GM12878 (cell line): ENCODE results near the gene GNPTAB. TPM values are rescaled to one million over a fixed set of nuclear protein-coding genes. Genes with fewer than 3 reads are reported as not detected.

Source experiments
- ATAC-seq: fragments of 200-7000 bp; cut with Tn5 transposase; 3 replicates; pipeline ENCODE4 v1.9.1; 2020; ENCODE audit warnings: mild to moderate bottlenecking, moderate library complexity
- BruUV-seq: library from RNA; stranded (reverse); fragments of 400-500 nt; replicated peaks from 2 replicates; lab custom pipeline; 2021; lab: Mats Ljungman, UMichigan
- CTCF ChIA-PET: fragments of 300-600 bp; sonication (Branson Sonifier 250); formaldehyde crosslinking; extraction: SDS; loops from one replicate; lab custom pipeline; 2021; ENCODE audit warnings: inconsistent platforms; lab: Yijun Ruan, JAX
- POLR2A ChIA-PET: fragments of 350-600 bp; formaldehyde crosslinking; extraction: SDS; loops from one replicate; lab custom pipeline; 2021; ENCODE audit warnings: inconsistent platforms; lab: Charles Lee
- RAD21 ChIA-PET: fragments of 300-600 bp; sonication (Branson Sonifier 250); formaldehyde crosslinking; loops from one replicate; lab custom pipeline; 2023; ENCODE audit warnings: antibody characterized with exemption; ENCODE audit not compliant: unreplicated experiment; lab: Charles Lee
- SMC1A ChIA-PET: fragments of 300-600 bp; sonication (Branson Sonifier 250); formaldehyde crosslinking; loops from one replicate; lab custom pipeline; 2023; ENCODE audit not compliant: unreplicated experiment, uncharacterized antibody; lab: Charles Lee
- DNase-seq: peaks from one replicate; pipeline ENCODE4 v3.0.0-alpha.2; 2011; ENCODE audit warnings: low read depth, low spot score
- FAIRE-seq: peaks from 3 replicates; lab custom pipeline; 2011; peaks lifted over from hg19 to GRCh38; lab: Jason Lieb, UNC
- H2AFZ ChIP-seq: 2 replicates; pipeline ENCODE4 v1.6.0; 2011; ENCODE audit warnings: low read depth, low read length, control low read depth; ENCODE audit not compliant: control insufficient read depth
- H3K27ac ChIP-seq: 2 replicates; pipeline ENCODE4 v1.5.1; 2011; ENCODE audit warnings: control low read depth; ENCODE audit not compliant: control insufficient read depth, insufficient read depth
- H3K27me3 ChIP-seq, 2 experiments: replicated peaks in 1 of 2; 2 replicates each; pipeline versions ENCODE4 v1.6.0 to v1.6.1; 2011; ENCODE audit warnings: low read length in 1 of 2; ENCODE audit not compliant: control insufficient read depth in 2 of 2, insufficient read depth in 2 of 2
- H3K36me3 ChIP-seq, 2 experiments: 2 replicates each; pipeline ENCODE4 v1.5.1; 2011; ENCODE audit warnings: low read length in 1 of 2; ENCODE audit not compliant: control insufficient read depth in 2 of 2, insufficient read depth in 2 of 2
- H3K4me1 ChIP-seq: 2 replicates; pipeline ENCODE4 v1.6.1; 2011; ENCODE audit warnings: mild to moderate bottlenecking, low read length, moderate library complexity, mixed read lengths; ENCODE audit not compliant: control insufficient read depth, insufficient read depth
- H3K4me2 ChIP-seq: 2 replicates; pipeline ENCODE4 v1.6.0; 2011; ENCODE audit warnings: control low read depth; ENCODE audit not compliant: control insufficient read depth, insufficient read depth
- H3K4me3 ChIP-seq: fragments of 200-600 bp; sonication (generic); 2 replicates; pipeline ENCODE4 v1.5.1; 2016
- H3K79me2 ChIP-seq: 2 replicates; pipeline ENCODE4 v1.6.0; 2011; ENCODE audit warnings: low read length; ENCODE audit not compliant: control insufficient read depth, insufficient read depth
- H3K9ac ChIP-seq: 2 replicates; pipeline ENCODE4 v1.8.0; 2011; ENCODE audit warnings: low read length, control low read depth, mixed read lengths; ENCODE audit not compliant: control insufficient read depth, insufficient read depth
- H3K9me3 ChIP-seq: replicated peaks from 3 replicates; pipeline ENCODE4 v1.5.1; 2011; ENCODE audit warnings: mild to moderate bottlenecking, low read length; ENCODE audit not compliant: control insufficient read depth, insufficient read depth
- H4K20me1 ChIP-seq: 2 replicates; pipeline ENCODE4 v1.6.0; 2011; ENCODE audit not compliant: control insufficient read depth, insufficient read depth
- CBX3 ChIP-seq: fragments of 200-600 bp; sonication (generic); IDR thresholded peaks from 2 replicates; pipeline ENCODE4 v1.6.1; 2016; ENCODE audit warnings: low read depth, borderline replicate concordance
- CTCF ChIP-seq, 3 experiments: IDR thresholded peaks in 2 of 3; conservative IDR thresholded peaks in 1 of 3; 2 replicates each; pipeline ENCODE4 v1.5.1; 2011; ENCODE audit warnings: low read depth in 3 of 3, low read length in 3 of 3, mild to moderate bottlenecking in 3 of 3, control low read depth in 2 of 3, moderate library complexity in 2 of 3, inconsistent platforms in 1 of 3, mixed read lengths in 1 of 3; ENCODE audit not compliant: control insufficient read depth in 2 of 3, insufficient read depth in 1 of 3; ENCODE audit errors: extremely low read depth in 1 of 3
- POLR2AphosphoS5 ChIP-seq: IDR thresholded peaks from 2 replicates; pipeline ENCODE4 v1.6.1; 2011; ENCODE audit warnings: mild to moderate bottlenecking, low read length, inconsistent platforms
- RAD21 ChIP-seq: IDR thresholded peaks from 2 replicates; pipeline ENCODE4 v1.6.1; 2011; ENCODE audit warnings: mild to moderate bottlenecking, low read depth, low read length, moderate library complexity; ENCODE audit not compliant: insufficient read depth
- SMC3 ChIP-seq: IDR thresholded peaks from 2 replicates; pipeline ENCODE4 v1.6.1; 2011; ENCODE audit warnings: low read length, improper control_type of control experiment, borderline replicate concordance
- ZNF24 ChIP-seq: fragments of 450-650 bp; IDR thresholded peaks from 2 replicates; pipeline ENCODE4 v1.6.1; 2017; ENCODE audit warnings: antibody characterized with exemption, mild to moderate bottlenecking
- WGBS: methylation state at CpG from one replicate; pipeline ENCODE4 v1.1.6; 2016; ENCODE audit warnings: low lambda C conversion rate; ENCODE audit not compliant: insufficient replicate concordance, insufficient coverage; ENCODE audit errors: missing lambda C conversion rate; 5-methylcytosine and 5-hydroxymethylcytosine counted together
- in situ Hi-C: fragments of 300-500 bp; cut with MboI; formaldehyde crosslinking; loops from 9 replicates; pipeline ENCODE4 v1.14.3; 2018; ENCODE audit warnings: mixed read lengths
- intact Hi-C: fragments of 100-400 bp; cut with micrococcal nuclease; formaldehyde crosslinking; loops from one replicate; pipeline ENCODE4 v1.14.2; 2022; ENCODE audit not compliant: unreplicated experiment
- polyA plus RNA-seq, 11 experiments: library from polyadenylated mRNA; depleted of rRNA in 4 of 11; unstranded in 6 of 11; stranded (reverse) in 5 of 11; fragments of >200 nt; fragmentation: Nextera tagmentation in 4 of 11; fragmentation: Illumina TruSeq in 1 of 11; extraction: Ambion mirVana in 4 of 11; extraction: Trizol in 1 of 11; gene quantifications; 1 replicate in 1 of 11; 2 replicates in 10 of 11; pipeline versions ENCODE4 v1.2.1 to v1.2.3, GENCODE V29; 2011 to 2016; ENCODE audit warnings: inconsistent platforms in 2 of 11, missing spikeins in 2 of 11, low read depth in 1 of 11
- total RNA-seq, 4 experiments: library from RNA; depleted of rRNA in 3 of 4; stranded (reverse); fragments of >200 nt in 3 of 4; fragmentation: Illumina TruSeq in 1 of 4; extraction: Trizol in 1 of 4; gene quantifications; 2 replicates each; pipeline versions ENCODE4 v1.2.1 to v1.2.3, GENCODE V29; 2013 to 2021
- TF ChIP-seq, protein P1 (sequence below): IDR thresholded peaks from 2 replicates; pipeline ENCODE4 v1.6.1; 2011; ENCODE audit warnings: borderline replicate concordance, low read depth, mild to moderate bottlenecking, moderate library complexity, mixed read lengths, low read length; ENCODE audit not compliant: insufficient read depth; ENCODE audit errors: extremely low read length

Gene GNPTAB
- total and polyA plus RNA-seq, 10 of the 15 experiments (the other 5 are each of a cell fraction or from before 2014, with no cell fraction given) = 9.8 to 38.9 (median 35.3) TPM

DNA sequence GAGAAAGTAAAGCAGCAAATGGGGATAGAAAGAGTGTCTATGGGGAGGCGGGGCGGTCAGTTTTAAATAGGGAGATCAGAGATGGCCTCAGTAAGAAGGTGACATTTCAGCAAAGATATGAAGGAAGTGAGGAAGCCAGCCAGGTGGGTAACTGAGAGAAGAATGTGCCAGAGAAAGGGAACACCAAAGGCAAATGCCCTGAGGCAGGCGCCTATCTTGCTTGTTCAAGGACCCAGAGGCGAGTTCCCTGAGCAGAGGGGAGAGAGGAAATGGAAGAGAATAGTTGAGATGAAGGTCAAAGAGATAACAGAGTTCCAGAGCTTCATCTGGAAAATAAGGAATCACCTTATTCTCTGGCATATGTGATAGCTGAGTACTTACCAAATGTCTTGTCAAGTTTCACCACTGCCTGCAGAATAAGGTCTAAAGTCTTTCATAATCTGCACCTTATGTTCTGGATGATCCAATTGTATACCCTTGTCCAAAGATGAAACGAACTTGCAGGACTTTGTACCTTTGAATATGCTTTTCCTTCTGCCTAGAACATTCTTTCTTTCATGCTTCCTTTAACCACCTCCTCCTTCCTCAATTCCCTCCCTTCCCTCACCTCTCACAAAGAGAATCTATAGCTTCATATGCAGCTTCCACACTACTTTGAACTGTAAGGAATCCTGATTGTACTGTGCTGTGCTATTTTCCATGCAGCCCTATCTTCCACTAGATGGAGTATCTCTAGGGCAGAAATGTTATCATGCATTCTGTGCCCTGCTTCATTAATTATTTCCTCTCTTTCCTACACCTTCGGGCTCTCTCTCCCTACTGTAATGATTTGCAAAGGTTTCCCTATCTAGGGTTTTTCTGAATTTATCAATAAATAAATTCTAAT lies 38.5 kb downstream of the GNPTAB start:
- TF ChIP-seq, protein P1, sequence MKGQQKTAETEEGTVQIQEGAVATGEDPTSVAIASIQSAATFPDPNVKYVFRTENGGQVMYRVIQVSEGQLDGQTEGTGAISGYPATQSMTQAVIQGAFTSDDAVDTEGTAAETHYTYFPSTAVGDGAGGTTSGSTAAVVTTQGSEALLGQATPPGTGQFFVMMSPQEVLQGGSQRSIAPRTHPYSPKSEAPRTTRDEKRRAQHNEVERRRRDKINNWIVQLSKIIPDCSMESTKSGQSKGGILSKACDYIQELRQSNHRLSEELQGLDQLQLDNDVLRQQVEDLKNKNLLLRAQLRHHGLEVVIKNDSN = no peak
- peak; percentile 23; the same call in 1 of the 2 replicates for TF ChIP-seq SMC3
- TF ChIP-seq CBX3 = no peak
- no peak for TF ChIP-seq ZNF24
- TF ChIP-seq RAD21 = peak; percentile 17; the same call in 1 of the 2 replicates
- peak; percentile 15 to 36 (median 19); a peak in 4 of 6 replicates for TF ChIP-seq CTCF (IDR thresholded peaks at IDR 0.05 in 2 of 3, conservative IDR thresholded peaks at IDR 0.05 in 1 of 3; ENCODE audit: control insufficient read depth in 2 of 3, extremely low read depth in 1 of 3, insufficient read depth in 1 of 3, low read depth in 3 of 3, low read length in 3 of 3)
- TF ChIP-seq POLR2AphosphoS5 = no peak
- TF ChIP-seq, all 136 proteins: peak for 3
- no TSS peak for BruUV-seq
- ChIA-PET CTCF (interaction anchor here (1.1 to 6.9 kb wide), 10 partner anchors 8 to 55 kb away, joined by 3 to 84 read pairs (median 10); partner anchors contain the start of gene GNPTAB), SMC1A (interaction anchor here (0.7 to 5.6 kb wide), 14 partner anchors 8 to 107 kb away, joined by 3 to 44 read pairs (median 7); partner anchors contain the start of gene GNPTAB), POLR2A (interaction anchor here (1.1 kb wide), 1 partner anchor 14 kb away, joined by 3 read pairs; no protein-coding TSS in a partner anchor), RAD21 (interaction anchor here (4.2 kb wide), 1 partner anchor 38 kb away, joined by 33 read pairs; the partner anchor contains the start of gene GNPTAB)
- H3K4me2 ChIP-seq = no peak overlapping the region
- H3K79me2 ChIP-seq = no peaks in the 10 kb centered on the region
- intact Hi-C loops = loop anchor here (5.0 kb wide), 1 partner anchor 35 kb away; no protein-coding TSS in a partner anchor
- no peak overlapping the region for H3K27ac ChIP-seq
- H3K4me3 ChIP-seq = no peak overlapping the region
- no peaks in the 10 kb centered on the region for H3K9me3 ChIP-seq
- H2AFZ ChIP-seq = no peak overlapping the region
- H3K27me3 ChIP-seq = no peaks in the 10 kb centered on the region
- DNase-seq (no peak), FAIRE-seq (no peak), ATAC-seq (peak; percentile 38; the same call in 1 of the 3 replicates)
- peaks cover 10% of the 10 kb centered on the region for H3K4me1 ChIP-seq
- no peak overlapping the region for H3K9ac ChIP-seq
- WGBS = 83% methylated on average over 6 of the region's 6 CpGs
- no peaks in the 10 kb centered on the region for H4K20me1 ChIP-seq
- in situ Hi-C loops = no loop called here
- H3K36me3 ChIP-seq = peaks cover 2 to 15% of the 10 kb centered on the region in 2 experiments; a peak in 3 of 4 replicates
